Measurements from ENCODE around the gene TLR6.

The TLR6 gene

DNA sequence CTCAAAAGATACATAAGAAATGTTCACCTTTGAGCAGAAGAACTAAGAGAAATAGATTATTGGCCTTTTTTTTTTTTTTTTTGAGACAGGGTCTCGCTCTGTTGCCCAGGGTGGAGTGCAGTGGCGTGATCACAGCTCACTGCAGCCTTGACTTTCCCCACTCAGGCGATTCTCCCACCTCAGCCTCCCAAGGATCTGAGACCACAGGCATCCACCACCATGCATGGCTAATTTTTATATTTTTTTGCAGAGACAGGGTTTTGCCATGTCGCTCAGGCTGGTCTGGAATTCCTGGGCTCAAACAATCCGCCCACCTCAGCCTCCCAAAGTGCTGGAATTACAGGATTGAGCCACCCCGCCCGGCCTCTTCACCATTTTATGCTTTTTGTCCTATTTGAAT lies 2.9 kb upstream of the TLR6 start:
- TF ChIP-seq ZFX (IDR thresholded peaks at IDR 0.05), result no peak
- TF ChIP-seq, protein P1, sequence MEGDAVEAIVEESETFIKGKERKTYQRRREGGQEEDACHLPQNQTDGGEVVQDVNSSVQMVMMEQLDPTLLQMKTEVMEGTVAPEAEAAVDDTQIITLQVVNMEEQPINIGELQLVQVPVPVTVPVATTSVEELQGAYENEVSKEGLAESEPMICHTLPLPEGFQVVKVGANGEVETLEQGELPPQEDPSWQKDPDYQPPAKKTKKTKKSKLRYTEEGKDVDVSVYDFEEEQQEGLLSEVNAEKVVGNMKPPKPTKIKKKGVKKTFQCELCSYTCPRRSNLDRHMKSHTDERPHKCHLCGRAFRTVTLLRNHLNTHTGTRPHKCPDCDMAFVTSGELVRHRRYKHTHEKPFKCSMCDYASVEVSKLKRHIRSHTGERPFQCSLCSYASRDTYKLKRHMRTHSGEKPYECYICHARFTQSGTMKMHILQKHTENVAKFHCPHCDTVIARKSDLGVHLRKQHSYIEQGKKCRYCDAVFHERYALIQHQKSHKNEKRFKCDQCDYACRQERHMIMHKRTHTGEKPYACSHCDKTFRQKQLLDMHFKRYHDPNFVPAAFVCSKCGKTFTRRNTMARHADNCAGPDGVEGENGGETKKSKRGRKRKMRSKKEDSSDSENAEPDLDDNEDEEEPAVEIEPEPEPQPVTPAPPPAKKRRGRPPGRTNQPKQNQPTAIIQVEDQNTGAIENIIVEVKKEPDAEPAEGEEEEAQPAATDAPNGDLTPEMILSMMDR (conservative IDR thresholded peaks at IDR 0.05), result no peak
- no peak overlapping the region for H3K27ac ChIP-seq

DNA sequence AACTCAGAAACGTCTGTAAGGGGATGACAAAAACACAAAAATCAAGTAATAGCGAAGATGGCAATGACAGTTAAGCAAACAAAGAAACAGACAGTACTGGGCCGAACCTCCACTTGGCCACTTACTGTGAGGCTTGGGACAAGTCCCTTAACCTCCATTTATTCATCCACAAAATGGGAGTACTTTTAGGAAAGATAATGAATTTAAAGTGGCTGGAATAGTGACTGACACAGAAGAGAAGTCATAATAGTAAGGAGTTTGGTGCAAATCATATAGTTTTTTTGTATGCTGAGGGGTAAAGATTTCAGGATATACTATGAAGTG lies 1.4 kb upstream of the TLR6 start:
- no peak for TF ChIP-seq ZFX (IDR thresholded peaks at IDR 0.05)
- TF ChIP-seq, protein P1 (conservative IDR thresholded peaks at IDR 0.05), result no peak

DNA sequence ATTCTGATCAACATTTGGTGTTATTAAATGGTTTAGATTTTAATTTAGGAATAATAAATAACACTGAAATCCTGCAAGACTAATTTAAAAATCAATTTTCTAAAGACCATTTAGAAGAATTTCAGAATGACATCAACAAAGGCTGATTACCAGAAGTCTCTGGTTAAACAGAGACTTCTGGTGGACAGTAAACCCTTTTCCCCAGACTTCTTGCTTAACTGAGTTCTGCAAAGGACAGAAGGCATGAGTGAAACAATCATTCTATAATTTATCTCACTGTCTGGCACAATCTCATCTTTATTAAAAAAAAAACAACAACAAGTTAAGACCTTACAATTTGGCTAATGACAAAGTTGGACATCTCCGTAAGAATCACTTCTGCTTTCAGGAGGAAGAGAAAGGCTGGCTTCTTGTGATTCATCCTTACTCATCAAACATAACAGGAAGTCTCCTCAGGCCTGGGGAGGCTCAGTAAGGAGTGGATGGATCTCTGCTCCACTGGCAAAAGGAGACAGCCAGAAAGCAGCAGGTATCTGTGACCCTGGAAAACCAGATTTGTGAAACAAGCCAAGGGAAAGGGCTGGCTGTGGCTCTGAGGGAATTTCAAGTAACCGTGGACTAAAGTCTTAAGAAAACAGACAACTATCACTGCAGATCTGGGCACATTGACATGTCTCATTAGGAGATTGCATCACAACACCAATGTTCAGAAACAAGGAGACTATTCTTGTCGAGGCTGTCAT lies 908 bp upstream of the TLR6 start:
- TF ChIP-seq, protein P1 (conservative IDR thresholded peaks at IDR 0.05), result no peak
- TF ChIP-seq ZFX (IDR thresholded peaks at IDR 0.05), result no peak
- no peak overlapping the region for H3K27ac ChIP-seq

More for the DNA sequence above, 1.4 kb upstream of the TLR6 start:
- H3K27ac ChIP-seq, result no peak overlapping the region

DNA sequence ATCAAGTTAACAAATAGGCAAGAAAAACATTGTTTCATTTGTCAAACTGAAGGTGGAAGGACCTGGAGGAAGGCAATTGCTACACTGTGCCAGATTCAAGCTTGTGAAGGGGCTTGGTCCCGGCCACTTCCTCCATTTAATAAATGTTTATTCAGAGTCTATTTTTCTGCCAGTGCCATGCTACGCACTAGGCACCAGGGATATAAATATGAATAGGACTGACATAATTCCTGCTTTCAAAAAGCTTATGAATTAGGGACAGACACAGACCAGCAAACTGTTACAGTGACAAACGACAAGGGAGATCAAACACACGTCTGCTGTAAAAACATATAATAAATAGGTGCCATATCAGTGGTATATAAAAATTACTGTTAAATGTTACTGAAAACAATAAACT lies 571 bp downstream of the TLR6 start:
- H3K27ac ChIP-seq, result no peak overlapping the region
- TF ChIP-seq ZFX (IDR thresholded peaks at IDR 0.05), result no peak
- TF ChIP-seq, protein P1 (conservative IDR thresholded peaks at IDR 0.05), result no peak

DNA sequence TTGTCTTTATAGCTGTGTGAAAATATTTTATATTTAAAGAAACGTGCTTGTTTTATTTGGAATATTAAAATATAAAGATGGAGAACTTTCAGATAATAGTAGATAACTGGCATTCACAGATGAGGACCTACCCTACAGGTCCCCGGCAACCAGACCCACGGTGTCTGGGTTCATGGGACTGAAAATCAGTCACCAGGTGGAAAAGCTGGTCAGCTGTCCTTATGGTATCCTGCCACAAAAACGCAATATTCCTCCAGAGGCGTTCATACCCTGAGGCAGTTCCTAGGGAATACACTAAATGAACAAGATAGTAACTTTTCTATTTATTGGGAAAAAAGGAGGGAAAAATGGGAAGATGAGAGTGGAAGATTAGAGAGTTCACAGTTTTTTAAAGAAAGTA lies 1.2 kb downstream of the TLR6 start:
- H3K27ac ChIP-seq, result no peak overlapping the region
- no peak for TF ChIP-seq ZFX (IDR thresholded peaks at IDR 0.05)
- TF ChIP-seq, protein P1 (conservative IDR thresholded peaks at IDR 0.05), result no peak

DNA sequence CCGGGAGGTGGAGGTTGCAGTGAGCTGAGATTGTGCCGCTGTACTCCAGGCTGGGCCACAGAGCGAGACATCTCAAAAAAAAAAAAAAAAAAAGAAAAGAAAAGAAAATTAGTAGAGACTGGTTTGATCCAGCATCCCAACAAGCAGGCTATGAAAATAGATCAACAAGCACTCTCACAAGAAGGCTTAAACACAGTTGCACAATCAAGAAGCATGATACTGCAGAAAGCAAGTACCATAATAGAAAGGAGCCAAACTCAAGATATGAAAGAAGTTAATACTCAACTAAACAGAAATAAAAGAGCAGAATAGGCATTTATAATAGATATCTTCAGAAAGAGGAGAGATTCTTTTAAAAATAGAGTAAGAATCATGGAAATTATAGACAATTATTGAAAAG lies 10.6 kb downstream of the TLR6 start:
- no peak for TF ChIP-seq ZFX (IDR thresholded peaks at IDR 0.05)
- TF ChIP-seq, protein P1 (conservative IDR thresholded peaks at IDR 0.05), result no peak
- H3K27ac ChIP-seq, result no peak overlapping the region

DNA sequence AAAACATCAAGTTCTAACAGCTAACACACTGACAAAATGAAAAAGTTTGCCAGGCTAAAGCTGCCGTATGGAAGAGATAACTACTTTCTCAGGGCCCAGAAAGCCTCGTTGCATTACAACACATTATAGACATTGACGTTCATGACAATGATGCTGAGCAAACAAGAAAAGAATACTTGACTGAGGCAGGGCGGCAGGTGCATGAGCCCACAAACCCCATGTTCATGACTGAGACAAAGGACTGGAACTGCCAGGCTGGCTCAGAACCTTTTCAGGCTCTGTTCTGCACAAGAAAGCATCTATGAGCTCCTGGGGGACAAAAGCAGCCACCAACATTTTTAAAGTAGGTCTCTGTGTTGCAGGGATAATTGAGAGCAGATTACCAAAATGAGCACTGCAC lies 13.6 kb downstream of the TLR6 start:
- no peak for TF ChIP-seq ZFX (IDR thresholded peaks at IDR 0.05)
- TF ChIP-seq, protein P1 (conservative IDR thresholded peaks at IDR 0.05), result no peak
- no peak overlapping the region for H3K27ac ChIP-seq

Data from C4-2B (cell line).